A549 (cell line): ENCODE results near the gene RCSD1.

Experiments used
- CEBPB ChIP-seq, 2 experiments: fragments of >200 bp in 1 of 2; sonication (Bioruptor Twin) in 1 of 2; formaldehyde crosslinking in 1 of 2; IDR thresholded peaks; 2 replicates each; pipeline ENCODE4 v1.6.1; 2012 to 2016
- ELK1 ChIP-seq: fragments of 150-350 bp; IDR thresholded peaks from 2 replicates; pipeline ENCODE4 v1.6.1; 2014; ENCODE audit warnings: low read depth, mild to moderate bottlenecking, low read length
- EP300 ChIP-seq, 2 experiments: fragments of >200 bp; sonication (Bioruptor Twin); formaldehyde crosslinking; IDR thresholded peaks; 2 replicates in 1 of 2; 3 replicates in 1 of 2; pipeline ENCODE4 v1.6.1; 2016 to 2017
- ESRRA ChIP-seq: fragments of 150-350 bp; IDR thresholded peaks from 2 replicates; pipeline ENCODE4 v1.6.1; 2014; ENCODE audit warnings: mild to moderate bottlenecking, low read length, borderline replicate concordance
- HDAC2 ChIP-seq: fragments of 200-600 bp; sonication (generic); IDR thresholded peaks from 2 replicates; pipeline ENCODE4 v1.6.1; 2016
- HES2 ChIP-seq: fragments of >200 bp; sonication (Bioruptor Twin); formaldehyde crosslinking; IDR thresholded peaks from 2 replicates; pipeline ENCODE4 v1.6.1; 2016
- POLR2A ChIP-seq: IDR thresholded peaks from 2 replicates; pipeline ENCODE4 v1.6.1; 2012; ENCODE audit warnings: mild to moderate bottlenecking, low read length
- POLR2AphosphoS2 ChIP-seq: conservative IDR thresholded peaks from 2 replicates; pipeline ENCODE4 v1.6.1; 2012; ENCODE audit warnings: low read length, improper control_type of control experiment, inconsistent platforms
- RAD21 ChIP-seq, 2 experiments: fragments of >200 bp in 1 of 2; sonication (Bioruptor Twin) in 1 of 2; formaldehyde crosslinking in 1 of 2; IDR thresholded peaks in 1 of 2; conservative IDR thresholded peaks in 1 of 2; 2 replicates in 1 of 2; 3 replicates in 1 of 2; pipeline ENCODE4 v1.6.1; 2012 to 2018; ENCODE audit warnings: inconsistent platforms in 1 of 2
- RCOR1 ChIP-seq: fragments of 150-350 bp; IDR thresholded peaks from 2 replicates; pipeline ENCODE4 v1.6.1; 2014; ENCODE audit warnings: antibody characterized with exemption, low read length, low read depth
- TP53 ChIP-seq: fragments of 250-450 bp; sonication (Bioruptor Pico); IDR thresholded peaks from 2 replicates; pipeline ENCODE4 v1.5.0; 2021; ENCODE audit warnings: mild to moderate bottlenecking, moderate library complexity
- USF2 ChIP-seq: fragments of 450-650 bp; IDR thresholded peaks from 2 replicates; pipeline ENCODE4 v1.6.1; 2014; ENCODE audit warnings: antibody characterized with exemption
- ZFP36 ChIP-seq: fragments of 450-650 bp; IDR thresholded peaks from 2 replicates; pipeline ENCODE4 v1.6.1; 2014; ENCODE audit warnings: borderline replicate concordance; ENCODE audit not compliant: partially characterized antibody
- TF ChIP-seq, protein P1 (sequence below): fragments of >200 bp; sonication (Bioruptor Twin); formaldehyde crosslinking; IDR thresholded peaks from 3 replicates; pipeline ENCODE4 v1.5.1; 2016

DNA sequence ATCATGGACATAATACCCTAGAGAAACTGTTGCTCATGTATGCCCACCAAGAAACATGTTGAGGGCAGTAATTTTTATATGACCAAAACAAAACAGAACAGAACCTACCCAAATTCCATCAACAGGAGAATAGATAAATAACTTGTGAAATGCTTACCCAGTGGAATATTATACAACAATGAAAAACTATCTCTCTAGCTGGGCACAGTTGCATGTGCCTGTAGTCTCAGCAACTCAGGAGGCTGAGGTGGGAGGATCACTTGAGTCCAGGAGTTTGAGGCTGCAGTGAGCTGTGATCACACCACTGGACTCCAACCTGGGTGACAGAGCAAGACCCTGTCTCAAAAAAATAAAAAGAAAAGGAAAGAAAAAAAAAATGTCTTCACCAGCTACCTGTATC lies 37.6 kb upstream of the RCSD1 start:
- TF ChIP-seq ESRRA (no peak), CEBPB (IDR thresholded peaks at IDR 0.05) (no peak), RCOR1 (no peak), ELK1 (no peak), HDAC2 (no peak), POLR2AphosphoS2 (no peak), USF2 (no peak), RAD21 (conservative IDR thresholded peaks at IDR 0.05 in 1 of 2, IDR thresholded peaks at IDR 0.05 in 1 of 2) (no peak), POLR2A (no peak), ZFP36 (no peak), HES2 (no peak), TP53 (CRISPR knock-in tag) (no peak), EP300 (IDR thresholded peaks at IDR 0.05) (no peak)
- TF ChIP-seq, protein P1, sequence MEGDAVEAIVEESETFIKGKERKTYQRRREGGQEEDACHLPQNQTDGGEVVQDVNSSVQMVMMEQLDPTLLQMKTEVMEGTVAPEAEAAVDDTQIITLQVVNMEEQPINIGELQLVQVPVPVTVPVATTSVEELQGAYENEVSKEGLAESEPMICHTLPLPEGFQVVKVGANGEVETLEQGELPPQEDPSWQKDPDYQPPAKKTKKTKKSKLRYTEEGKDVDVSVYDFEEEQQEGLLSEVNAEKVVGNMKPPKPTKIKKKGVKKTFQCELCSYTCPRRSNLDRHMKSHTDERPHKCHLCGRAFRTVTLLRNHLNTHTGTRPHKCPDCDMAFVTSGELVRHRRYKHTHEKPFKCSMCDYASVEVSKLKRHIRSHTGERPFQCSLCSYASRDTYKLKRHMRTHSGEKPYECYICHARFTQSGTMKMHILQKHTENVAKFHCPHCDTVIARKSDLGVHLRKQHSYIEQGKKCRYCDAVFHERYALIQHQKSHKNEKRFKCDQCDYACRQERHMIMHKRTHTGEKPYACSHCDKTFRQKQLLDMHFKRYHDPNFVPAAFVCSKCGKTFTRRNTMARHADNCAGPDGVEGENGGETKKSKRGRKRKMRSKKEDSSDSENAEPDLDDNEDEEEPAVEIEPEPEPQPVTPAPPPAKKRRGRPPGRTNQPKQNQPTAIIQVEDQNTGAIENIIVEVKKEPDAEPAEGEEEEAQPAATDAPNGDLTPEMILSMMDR, result no peak
